Liver (tissue), 9 donors: ENCODE measurements around the gene SMIM31. TPM values are rescaled to one million over a fixed set of nuclear protein-coding genes. Genes with fewer than 3 reads are reported as not detected.

ENCODE experiments used
- DNase-seq: peaks from one replicate; pipeline ENCODE4 v3.0.0-alpha.2; 2017; ENCODE audit warnings: low spot score
- H3K27ac ChIP-seq, 2 donors: one replicate each; pipeline ENCODE4 v1.7.0; 2013; ENCODE audit warnings: inconsistent platforms in 2 of 2, low read length in 2 of 2, control low read depth in 1 of 2, low read depth in 1 of 2, mild to moderate bottlenecking in 1 of 2
- H3K27me3 ChIP-seq, 4 donors: one replicate each; pipeline versions ENCODE4 v1.6.1 to v1.7.0; 2013; ENCODE audit warnings: low read length in 3 of 4, inconsistent platforms in 1 of 4, mild to moderate bottlenecking in 1 of 4, moderate library complexity in 1 of 4; ENCODE audit not compliant: control insufficient read depth in 4 of 4, insufficient read depth in 4 of 4
- H3K36me3 ChIP-seq, 4 donors: one replicate each; pipeline versions ENCODE4 v1.6.1 to v1.7.0; 2013; ENCODE audit warnings: low read length in 3 of 4, mild to moderate bottlenecking in 3 of 4, low read depth in 1 of 4, moderate library complexity in 1 of 4; ENCODE audit not compliant: control insufficient read depth in 4 of 4, insufficient read depth in 3 of 4
- H3K4me1 ChIP-seq, 4 donors: one replicate each; pipeline versions ENCODE4 v1.6.1 to v1.7.0; 2013; ENCODE audit warnings: low read length in 3 of 4, mild to moderate bottlenecking in 3 of 4, moderate library complexity in 1 of 4; ENCODE audit not compliant: control insufficient read depth in 4 of 4, insufficient read depth in 4 of 4
- H3K4me3 ChIP-seq, 3 donors: one replicate each; pipeline versions ENCODE4 v1.6.1 to v1.7.0; 2013; ENCODE audit warnings: low read length in 3 of 3, control low read depth in 1 of 3, low read depth in 1 of 3, mild to moderate bottlenecking in 1 of 3
- H3K9ac ChIP-seq, 2 donors: one replicate each; pipeline ENCODE4 v1.7.0; 2013; ENCODE audit warnings: low read length in 2 of 2, mild to moderate bottlenecking in 2 of 2, moderate library complexity in 2 of 2, control low read depth in 1 of 2, low read depth in 1 of 2
- H3K9me3 ChIP-seq, 4 donors: one replicate each; pipeline versions ENCODE4 v1.6.1 to v1.7.0; 2013; ENCODE audit warnings: low read length in 3 of 4; ENCODE audit not compliant: control insufficient read depth in 4 of 4
- EGR1 ChIP-seq, 2 donors: IDR thresholded peaks; 2 replicates each; pipeline ENCODE4 v1.6.1; 2016 to 2018; ENCODE audit warnings: antibody characterized with exemption in 2 of 2, low read depth in 2 of 2
- FOXA1 ChIP-seq: IDR thresholded peaks from 2 replicates; pipeline ENCODE4 v1.6.1; 2016; ENCODE audit warnings: antibody characterized with exemption
- FOXA2 ChIP-seq: IDR thresholded peaks from 2 replicates; pipeline ENCODE4 v1.6.1; 2016; ENCODE audit warnings: antibody characterized with exemption
- GABPA ChIP-seq, 2 donors: IDR thresholded peaks in 1 of 2; conservative IDR thresholded peaks in 1 of 2; 2 replicates each; pipeline ENCODE4 v1.6.1; 2016; ENCODE audit warnings: antibody characterized with exemption in 2 of 2, mild to moderate bottlenecking in 1 of 2, moderate library complexity in 1 of 2
- HNF4A ChIP-seq, 2 donors: conservative IDR thresholded peaks; 2 replicates each; pipeline ENCODE4 v1.6.1; 2016; ENCODE audit warnings: antibody characterized with exemption in 2 of 2, mild to moderate bottlenecking in 2 of 2
- HNF4G ChIP-seq: IDR thresholded peaks from 2 replicates; pipeline ENCODE4 v1.6.1; 2016; ENCODE audit warnings: antibody characterized with exemption
- JUND ChIP-seq, 2 donors: IDR thresholded peaks; 2 replicates each; pipeline ENCODE4 v1.6.1; 2016; ENCODE audit warnings: antibody characterized with exemption in 2 of 2
- NR2F2 ChIP-seq: IDR thresholded peaks from 2 replicates; pipeline ENCODE4 v1.6.1; 2016; ENCODE audit warnings: antibody characterized with exemption
- RAD21 ChIP-seq, 2 donors: IDR thresholded peaks; 2 replicates each; pipeline ENCODE4 v1.6.1; 2016; ENCODE audit warnings: antibody characterized with exemption in 2 of 2, mild to moderate bottlenecking in 2 of 2
- RXRA ChIP-seq, 2 donors: IDR thresholded peaks; 2 replicates each; pipeline ENCODE4 v1.6.1; 2017 to 2018; ENCODE audit warnings: antibody characterized with exemption in 2 of 2, mild to moderate bottlenecking in 1 of 2
- SP1 ChIP-seq: IDR thresholded peaks from 2 replicates; pipeline ENCODE4 v1.6.1; 2018; ENCODE audit warnings: antibody characterized with exemption, mild to moderate bottlenecking
- TAF1 ChIP-seq: conservative IDR thresholded peaks from 2 replicates; pipeline ENCODE4 v1.6.1; 2016; ENCODE audit warnings: antibody characterized with exemption, mild to moderate bottlenecking
- YY1 ChIP-seq: IDR thresholded peaks from 2 replicates; pipeline ENCODE4 v1.6.1; 2016; ENCODE audit warnings: antibody characterized with exemption, mild to moderate bottlenecking
- WGBS: extraction: QIAGEN DNeasy Blood & Tissue Kit; methylation state at CpG from one replicate; pipeline ENCODE4 v1.1.7; 2013; 5-methylcytosine and 5-hydroxymethylcytosine counted together
- polyA plus RNA-seq, 2 donors: library from polyadenylated mRNA; stranded (reverse) in 1 of 2; unstranded in 1 of 2; fragments of 200-250 nt in 1 of 2; fragments of >200 nt in 1 of 2; fragmentation: Nextera tagmentation in 1 of 2; extraction: Ambion mirVana in 1 of 2; gene quantifications; one replicate each; pipeline versions ENCODE4 v1.2.1 to v1.2.3, GENCODE V29; 2013 to 2015
- total RNA-seq, 2 donors: library from RNA; depleted of rRNA; stranded (reverse); fragments of >200 nt; gene quantifications; one replicate each; pipeline ENCODE4 v1.2.3, GENCODE V29; 2014
- TF ChIP-seq, protein P1 (sequence below): IDR thresholded peaks from 2 replicates; pipeline ENCODE4 v1.6.1; 2016; ENCODE audit warnings: antibody characterized with exemption
- TF ChIP-seq, protein P2 (sequence below): IDR thresholded peaks from 2 replicates; pipeline ENCODE4 v1.6.1; 2016; ENCODE audit warnings: antibody characterized with exemption
- TF ChIP-seq, protein P3 (sequence below): IDR thresholded peaks from 2 replicates; pipeline ENCODE4 v1.6.1; 2016; ENCODE audit warnings: antibody characterized with exemption, mild to moderate bottlenecking
- TF ChIP-seq, protein P4 (sequence below): fragments of 150-350 bp; IDR thresholded peaks from 2 replicates; pipeline ENCODE4 v1.5.1; 2017; ENCODE audit warnings: improper control_type of control experiment, low read depth, low read length; ENCODE audit not compliant: missing input control
- TF ChIP-seq, protein P5 (sequence below): IDR thresholded peaks from 2 replicates; pipeline ENCODE4 v1.6.1; 2016; ENCODE audit warnings: antibody characterized with exemption
- donor health status: healthy.
- donor health status: healthy.
- donor health status: healthy.
- donor health status: healthy.
- donor health status: healthy.

Gene SMIM31
- total and polyA plus RNA-seq, 4 donors: not detected

DNA sequence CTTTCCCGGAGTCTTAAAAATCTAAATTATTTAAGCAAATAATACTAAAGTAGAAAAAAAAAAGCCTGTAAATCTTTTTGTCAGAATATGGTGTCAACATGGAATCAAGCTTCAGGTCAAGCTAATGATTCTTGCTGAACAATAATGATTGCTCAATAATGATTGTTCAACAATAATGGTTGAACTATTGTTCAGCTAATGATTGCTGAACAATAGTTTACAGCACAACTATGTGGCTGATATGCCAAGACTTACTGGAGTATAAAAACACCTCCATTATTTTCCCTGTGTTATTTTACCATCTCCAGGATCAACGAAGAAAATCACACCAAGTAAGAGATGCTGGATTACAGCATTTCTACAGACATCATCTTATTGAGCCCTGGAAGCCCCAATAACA is 35.1 kb upstream of the SMIM31 start (continued):
- TF ChIP-seq, protein P1, sequence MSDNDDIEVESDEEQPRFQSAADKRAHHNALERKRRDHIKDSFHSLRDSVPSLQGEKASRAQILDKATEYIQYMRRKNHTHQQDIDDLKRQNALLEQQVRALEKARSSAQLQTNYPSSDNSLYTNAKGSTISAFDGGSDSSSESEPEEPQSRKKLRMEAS: no peak
- no peak for TF ChIP-seq RAD21 (IDR thresholded peaks at IDR 0.05)
- no peak for TF ChIP-seq TAF1
- TF ChIP-seq, protein P2, sequence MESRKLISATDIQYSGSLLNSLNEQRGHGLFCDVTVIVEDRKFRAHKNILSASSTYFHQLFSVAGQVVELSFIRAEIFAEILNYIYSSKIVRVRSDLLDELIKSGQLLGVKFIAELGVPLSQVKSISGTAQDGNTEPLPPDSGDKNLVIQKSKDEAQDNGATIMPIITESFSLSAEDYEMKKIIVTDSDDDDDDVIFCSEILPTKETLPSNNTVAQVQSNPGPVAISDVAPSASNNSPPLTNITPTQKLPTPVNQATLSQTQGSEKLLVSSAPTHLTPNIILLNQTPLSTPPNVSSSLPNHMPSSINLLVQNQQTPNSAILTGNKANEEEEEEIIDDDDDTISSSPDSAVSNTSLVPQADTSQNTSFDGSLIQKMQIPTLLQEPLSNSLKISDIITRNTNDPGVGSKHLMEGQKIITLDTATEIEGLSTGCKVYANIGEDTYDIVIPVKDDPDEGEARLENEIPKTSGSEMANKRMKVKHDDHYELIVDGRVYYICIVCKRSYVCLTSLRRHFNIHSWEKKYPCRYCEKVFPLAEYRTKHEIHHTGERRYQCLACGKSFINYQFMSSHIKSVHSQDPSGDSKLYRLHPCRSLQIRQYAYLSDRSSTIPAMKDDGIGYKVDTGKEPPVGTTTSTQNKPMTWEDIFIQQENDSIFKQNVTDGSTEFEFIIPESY: no peak
- no peak for TF ChIP-seq HNF4A (conservative IDR thresholded peaks at IDR 0.05)

DNA sequence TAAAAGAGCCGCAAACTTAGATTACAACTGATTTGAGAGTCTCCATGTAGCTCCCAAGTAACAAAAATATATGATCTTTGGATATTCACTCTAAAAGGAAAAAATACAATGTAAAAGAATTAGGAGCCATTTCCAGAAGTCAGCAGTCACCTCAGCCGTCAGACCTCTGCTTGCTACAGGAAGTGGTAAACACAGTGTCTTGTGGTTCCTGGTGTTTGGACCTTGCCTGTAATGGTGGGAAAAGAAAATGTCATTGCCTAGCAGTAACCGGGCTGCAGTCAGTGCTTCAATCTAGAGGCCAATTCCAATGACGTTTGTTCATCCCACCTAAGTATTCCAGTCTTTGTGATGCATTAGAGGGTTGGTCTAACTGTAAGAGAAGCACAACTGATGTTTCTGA is 28.9 kb upstream of the SMIM31 start:
- Histone ChIP-seq H3K4me3 (no peak overlapping the region), H3K9me3 (no peaks in the 10 kb centered on the region), H3K36me3 (no peaks in the 10 kb centered on the region), H3K27me3 (no peaks in the 10 kb centered on the region), H3K4me1 (no peaks in the 10 kb centered on the region), H3K27ac (no peak overlapping the region), H3K9ac (no peak overlapping the region)
- TF ChIP-seq EGR1 (IDR thresholded peaks at IDR 0.05; ENCODE audit: low read depth in 2 of 2): no peak
- no peak for TF ChIP-seq NR2F2
- TF ChIP-seq FOXA2: no peak
- TF ChIP-seq FOXA1: no peak
- TF ChIP-seq, protein P3, sequence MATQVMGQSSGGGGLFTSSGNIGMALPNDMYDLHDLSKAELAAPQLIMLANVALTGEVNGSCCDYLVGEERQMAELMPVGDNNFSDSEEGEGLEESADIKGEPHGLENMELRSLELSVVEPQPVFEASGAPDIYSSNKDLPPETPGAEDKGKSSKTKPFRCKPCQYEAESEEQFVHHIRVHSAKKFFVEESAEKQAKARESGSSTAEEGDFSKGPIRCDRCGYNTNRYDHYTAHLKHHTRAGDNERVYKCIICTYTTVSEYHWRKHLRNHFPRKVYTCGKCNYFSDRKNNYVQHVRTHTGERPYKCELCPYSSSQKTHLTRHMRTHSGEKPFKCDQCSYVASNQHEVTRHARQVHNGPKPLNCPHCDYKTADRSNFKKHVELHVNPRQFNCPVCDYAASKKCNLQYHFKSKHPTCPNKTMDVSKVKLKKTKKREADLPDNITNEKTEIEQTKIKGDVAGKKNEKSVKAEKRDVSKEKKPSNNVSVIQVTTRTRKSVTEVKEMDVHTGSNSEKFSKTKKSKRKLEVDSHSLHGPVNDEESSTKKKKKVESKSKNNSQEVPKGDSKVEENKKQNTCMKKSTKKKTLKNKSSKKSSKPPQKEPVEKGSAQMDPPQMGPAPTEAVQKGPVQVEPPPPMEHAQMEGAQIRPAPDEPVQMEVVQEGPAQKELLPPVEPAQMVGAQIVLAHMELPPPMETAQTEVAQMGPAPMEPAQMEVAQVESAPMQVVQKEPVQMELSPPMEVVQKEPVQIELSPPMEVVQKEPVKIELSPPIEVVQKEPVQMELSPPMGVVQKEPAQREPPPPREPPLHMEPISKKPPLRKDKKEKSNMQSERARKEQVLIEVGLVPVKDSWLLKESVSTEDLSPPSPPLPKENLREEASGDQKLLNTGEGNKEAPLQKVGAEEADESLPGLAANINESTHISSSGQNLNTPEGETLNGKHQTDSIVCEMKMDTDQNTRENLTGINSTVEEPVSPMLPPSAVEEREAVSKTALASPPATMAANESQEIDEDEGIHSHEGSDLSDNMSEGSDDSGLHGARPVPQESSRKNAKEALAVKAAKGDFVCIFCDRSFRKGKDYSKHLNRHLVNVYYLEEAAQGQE: no peak
- TF ChIP-seq, protein P1: no peak
- TF ChIP-seq HNF4A (conservative IDR thresholded peaks at IDR 0.05): no peak
- no peak for TF ChIP-seq HNF4G
- TF ChIP-seq, protein P2: no peak
- TF ChIP-seq, protein P4, sequence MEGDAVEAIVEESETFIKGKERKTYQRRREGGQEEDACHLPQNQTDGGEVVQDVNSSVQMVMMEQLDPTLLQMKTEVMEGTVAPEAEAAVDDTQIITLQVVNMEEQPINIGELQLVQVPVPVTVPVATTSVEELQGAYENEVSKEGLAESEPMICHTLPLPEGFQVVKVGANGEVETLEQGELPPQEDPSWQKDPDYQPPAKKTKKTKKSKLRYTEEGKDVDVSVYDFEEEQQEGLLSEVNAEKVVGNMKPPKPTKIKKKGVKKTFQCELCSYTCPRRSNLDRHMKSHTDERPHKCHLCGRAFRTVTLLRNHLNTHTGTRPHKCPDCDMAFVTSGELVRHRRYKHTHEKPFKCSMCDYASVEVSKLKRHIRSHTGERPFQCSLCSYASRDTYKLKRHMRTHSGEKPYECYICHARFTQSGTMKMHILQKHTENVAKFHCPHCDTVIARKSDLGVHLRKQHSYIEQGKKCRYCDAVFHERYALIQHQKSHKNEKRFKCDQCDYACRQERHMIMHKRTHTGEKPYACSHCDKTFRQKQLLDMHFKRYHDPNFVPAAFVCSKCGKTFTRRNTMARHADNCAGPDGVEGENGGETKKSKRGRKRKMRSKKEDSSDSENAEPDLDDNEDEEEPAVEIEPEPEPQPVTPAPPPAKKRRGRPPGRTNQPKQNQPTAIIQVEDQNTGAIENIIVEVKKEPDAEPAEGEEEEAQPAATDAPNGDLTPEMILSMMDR: no peak
- TF ChIP-seq RAD21 (IDR thresholded peaks at IDR 0.05): no peak
- TF ChIP-seq RXRA (IDR thresholded peaks at IDR 0.05): no peak
- no peak for TF ChIP-seq GABPA (IDR thresholded peaks at IDR 0.05 in 1 of 2, conservative IDR thresholded peaks at IDR 0.05 in 1 of 2)
- TF ChIP-seq TAF1: no peak
- TF ChIP-seq YY1: no peak
- TF ChIP-seq JUND (IDR thresholded peaks at IDR 0.05): no peak
- no peak for TF ChIP-seq SP1
- TF ChIP-seq, protein P5, sequence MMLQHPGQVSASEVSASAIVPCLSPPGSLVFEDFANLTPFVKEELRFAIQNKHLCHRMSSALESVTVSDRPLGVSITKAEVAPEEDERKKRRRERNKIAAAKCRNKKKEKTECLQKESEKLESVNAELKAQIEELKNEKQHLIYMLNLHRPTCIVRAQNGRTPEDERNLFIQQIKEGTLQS: no peak
- 70% methylated on average over 4 of the region's 4 CpGs for WGBS
- no peak for DNase-seq
